Activated CD8-positive, alpha-beta memory T cell treated with anti-CD3 and anti-CD28 coated beads, Interleukin-2, amount 50 U/mL, for 1 hour (primary cell): Measurements from ENCODE around the gene EPN3.

Source experiments
- DNase-seq: peaks from one replicate; pipeline ENCODE4 v3.0.0-alpha.2; 2020; ENCODE audit errors: extremely low read depth

EPN3 gene

DNA sequence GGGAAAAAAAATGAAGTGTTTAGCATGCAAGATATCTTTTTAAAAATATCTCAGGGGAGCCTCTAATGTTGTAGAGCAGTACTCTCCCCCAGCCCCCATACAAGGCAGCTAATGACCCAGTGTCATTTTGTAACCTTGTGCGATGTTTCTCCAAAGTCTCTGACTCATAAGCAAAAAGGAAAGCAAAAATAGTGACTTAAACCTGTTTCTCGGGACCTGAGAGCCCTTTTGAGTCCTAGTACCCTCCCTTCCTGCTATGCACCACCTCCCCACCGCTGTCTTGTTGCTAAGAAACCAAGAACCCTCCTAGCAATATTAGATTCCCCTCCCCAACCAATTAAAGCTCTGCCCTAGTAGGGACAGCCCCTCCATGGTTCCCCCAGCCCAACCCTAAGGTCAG lies 21.5 kb upstream of the EPN3 start:
- DNase-seq, result no peak

DNA sequence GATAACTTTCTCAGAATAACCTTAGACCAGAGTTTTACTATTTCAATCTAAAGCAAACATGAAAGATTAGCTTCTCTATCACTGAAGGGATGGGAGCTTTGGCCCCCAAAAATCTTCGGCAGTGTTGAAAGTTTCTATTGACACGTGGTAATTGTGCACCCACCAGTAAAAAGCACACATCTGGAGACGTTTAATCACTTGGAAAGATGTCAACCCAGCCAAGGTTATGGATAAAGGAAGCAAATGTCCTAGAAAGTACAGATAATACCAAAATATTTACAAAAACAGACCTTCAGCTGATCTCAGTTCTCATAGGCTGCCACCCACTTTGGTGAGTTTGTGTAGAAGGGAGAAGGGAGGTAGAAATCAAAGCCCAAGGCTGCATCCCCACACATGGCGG lies 19.0 kb upstream of the EPN3 start:
- DNase-seq, result no peak

DNA sequence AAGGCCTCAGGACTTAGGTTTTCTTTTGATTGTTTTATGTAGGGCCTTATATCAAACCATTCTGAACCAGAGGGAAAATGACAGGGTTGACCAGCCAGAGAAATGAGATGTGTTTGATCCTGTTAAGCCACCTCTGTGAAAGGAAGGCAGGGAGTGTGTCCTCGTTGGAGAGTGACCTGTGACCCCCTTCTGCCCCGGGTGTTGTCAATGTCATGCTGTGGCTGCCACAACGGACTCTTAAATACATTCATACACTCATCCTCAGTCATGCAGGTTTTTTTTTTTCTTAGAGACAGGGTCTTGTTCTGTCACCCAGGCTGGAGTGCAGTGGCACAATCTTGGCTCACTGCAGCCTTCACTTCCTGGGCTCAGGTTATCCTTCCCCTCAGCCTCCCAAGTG lies 18.1 kb upstream of the EPN3 start:
- no peak for DNase-seq

DNA sequence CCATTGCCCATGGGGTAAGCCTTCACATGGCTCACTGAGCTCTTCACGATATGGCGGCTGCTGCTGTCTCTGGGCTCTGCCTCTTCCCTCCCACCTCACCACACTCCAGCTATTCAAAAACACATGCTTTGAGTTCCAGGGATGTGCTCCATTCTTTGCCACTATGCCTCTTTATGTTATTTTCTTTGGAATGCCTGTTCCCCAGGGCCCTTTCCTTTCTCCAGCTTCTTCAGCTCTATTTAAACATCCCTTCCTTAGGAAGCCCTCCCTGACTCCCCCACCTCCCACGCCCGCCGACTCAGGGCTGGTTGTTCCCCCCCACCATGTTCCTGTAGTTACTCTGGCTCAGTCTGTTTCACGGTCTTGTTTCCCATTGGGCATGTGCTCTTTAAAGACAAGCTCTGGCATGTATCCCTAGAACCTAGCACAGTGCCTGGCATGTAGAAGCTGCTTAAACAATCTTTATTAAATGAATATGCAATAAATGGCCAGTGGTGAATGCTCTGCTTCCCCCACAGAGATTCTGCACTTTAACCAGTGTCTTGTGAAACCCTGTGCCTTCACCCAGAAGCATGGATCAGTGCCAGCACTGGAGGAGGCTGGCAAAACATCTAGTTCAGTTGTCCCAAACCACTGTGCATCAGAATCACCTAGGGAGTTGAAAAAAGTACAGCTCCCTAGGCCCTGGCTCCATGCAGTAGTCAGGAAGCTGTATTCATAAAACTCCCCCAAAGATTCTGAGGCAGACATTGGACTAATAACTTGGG lies 17.4 kb upstream of the EPN3 start:
- no peak for DNase-seq

DNA sequence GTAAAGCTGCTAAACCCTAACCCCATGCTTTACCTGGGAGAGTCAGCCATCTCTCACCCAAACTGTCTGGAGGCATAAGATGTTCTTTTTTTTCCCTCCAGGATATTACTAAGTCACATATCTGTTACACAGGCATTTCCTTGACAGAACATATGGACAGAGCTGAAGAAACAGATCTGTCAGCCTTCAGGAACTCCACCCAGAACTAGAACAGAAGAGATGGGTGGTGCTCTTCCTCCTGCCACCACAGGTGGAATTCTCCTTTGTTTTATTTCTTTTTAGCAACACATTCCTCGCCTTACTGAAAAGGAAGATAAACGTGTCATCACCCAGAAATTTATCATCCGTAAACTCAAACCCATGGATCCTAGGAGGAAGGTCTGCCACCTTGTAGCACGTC lies 15.5 kb upstream of the EPN3 start:
- no peak for DNase-seq

DNA sequence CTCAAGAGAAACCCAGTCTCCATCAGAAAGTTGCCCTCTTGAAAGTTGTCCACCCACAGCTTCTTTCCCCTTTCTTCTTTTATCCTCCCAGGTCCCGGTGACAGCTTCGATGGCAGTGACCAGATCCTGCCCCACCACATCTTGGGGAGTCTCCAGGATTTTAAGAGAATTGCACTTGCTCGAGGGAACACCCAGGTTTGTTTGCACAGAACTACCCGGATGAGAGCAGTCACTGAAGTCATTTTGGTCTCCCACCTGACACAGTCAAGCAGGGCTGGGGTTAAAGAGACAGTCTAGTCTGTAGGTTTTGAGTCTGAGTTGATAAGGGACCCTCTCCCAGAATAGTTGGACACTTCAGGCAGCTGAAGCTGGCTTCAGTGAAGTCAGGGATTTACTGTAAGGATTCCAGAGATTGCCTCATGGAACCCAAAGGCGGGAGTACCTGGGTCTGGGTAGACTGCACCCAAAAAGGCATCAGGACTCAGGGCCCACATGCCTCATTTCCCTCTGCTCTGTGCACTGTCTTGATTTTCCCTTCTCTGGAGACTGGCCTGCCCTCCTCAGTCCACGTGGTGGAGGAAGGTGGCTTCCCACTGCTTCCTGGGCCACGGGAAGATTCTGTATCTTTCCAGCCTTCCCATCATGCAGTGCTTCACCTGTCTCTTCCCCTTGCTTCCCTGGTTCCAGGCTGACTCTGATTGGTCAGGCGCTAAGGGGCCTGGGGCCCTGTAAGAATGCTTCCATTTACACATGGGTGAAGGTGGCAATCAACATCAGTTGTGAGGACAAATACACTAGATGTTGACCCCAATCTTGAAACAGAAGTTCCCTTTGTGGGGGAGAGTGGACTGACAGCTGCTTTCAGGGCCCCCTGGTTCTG lies 14.8 kb upstream of the EPN3 start:
- DNase-seq, result no peak

DNA sequence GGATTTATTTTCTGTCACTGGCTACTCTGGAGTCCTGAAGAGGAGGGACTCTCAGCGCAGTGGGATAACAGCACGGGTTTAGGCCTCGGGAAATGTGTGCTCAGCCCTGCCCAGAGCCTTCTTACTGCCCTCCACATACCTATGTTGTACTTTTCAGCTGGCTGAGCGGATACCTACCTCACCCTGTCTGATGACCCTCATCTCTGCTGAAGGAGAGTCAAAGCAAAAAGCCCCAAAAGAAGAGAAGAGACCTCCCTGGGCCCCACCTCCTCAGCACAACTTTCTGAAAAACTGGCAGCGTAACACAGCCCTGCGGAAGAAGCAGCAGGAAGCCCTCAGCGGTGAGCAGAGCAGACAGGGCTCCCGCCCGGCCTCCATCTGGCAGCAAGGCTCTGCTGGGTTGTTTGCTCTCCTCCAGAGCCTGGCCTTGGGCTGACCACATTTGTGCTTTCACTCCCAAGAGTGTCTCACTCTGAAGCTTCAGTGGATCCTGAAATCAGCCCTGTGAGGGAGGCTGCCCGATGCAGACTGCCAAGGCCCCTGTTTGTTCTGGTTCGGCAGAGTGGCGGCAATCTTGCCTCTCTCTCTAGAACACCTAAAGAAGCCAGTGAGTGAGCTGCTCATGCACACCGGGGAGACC lies 14.0 kb upstream of the EPN3 start:
- no peak for DNase-seq

DNA sequence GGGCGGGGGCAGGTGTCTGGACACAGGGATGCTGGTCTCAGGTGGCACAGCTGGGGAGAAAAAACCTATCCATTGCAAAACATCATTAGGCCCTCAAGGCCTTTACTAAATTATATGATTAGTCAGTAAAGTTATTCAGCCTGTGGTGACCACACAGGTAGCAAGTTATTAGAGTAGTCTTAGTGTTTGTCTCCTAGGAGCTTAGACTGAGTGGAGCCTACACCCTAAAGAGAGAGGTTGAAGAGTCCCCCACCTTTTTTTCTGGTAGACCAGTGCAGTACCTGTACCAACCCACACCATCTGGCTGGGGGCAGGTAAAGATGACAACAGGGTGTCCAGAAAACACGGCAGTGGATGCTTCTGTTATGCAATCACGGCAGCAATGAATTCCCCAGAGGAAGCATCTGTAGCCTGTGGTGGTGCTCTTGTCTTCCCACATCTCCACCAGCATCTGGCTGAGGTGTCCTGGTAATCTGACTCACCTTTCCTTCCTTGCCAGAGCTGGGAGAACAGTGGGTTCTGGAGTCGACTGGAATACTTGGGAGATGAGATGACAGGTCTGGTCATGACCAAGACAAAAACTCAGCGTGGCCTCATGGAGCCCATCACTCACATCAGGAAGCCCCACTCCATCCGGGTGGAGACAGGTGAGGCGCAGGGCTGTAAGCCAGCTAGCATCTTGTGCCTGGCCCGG lies 13.2 kb upstream of the EPN3 start:
- no peak for DNase-seq

DNA sequence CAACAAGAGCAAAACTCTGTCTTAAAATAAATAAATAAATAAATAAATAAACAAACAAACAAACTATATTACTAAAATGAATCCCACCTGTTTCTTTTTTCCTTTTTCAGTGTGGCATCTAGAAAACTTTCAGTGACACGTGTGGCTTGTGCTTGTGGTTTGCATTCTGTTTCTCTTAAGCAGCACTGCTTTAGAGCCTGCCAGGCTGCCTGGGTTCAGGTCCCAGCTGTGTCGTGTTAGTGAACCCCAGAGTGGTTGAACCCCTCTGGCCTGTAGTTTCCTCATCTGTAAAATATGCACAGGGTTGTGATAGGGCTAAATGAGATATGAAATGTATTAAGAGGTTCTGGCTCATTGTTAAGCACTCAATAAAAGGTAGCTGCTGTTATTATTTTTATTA lies 12.1 kb upstream of the EPN3 start:
- no peak for DNase-seq

DNA sequence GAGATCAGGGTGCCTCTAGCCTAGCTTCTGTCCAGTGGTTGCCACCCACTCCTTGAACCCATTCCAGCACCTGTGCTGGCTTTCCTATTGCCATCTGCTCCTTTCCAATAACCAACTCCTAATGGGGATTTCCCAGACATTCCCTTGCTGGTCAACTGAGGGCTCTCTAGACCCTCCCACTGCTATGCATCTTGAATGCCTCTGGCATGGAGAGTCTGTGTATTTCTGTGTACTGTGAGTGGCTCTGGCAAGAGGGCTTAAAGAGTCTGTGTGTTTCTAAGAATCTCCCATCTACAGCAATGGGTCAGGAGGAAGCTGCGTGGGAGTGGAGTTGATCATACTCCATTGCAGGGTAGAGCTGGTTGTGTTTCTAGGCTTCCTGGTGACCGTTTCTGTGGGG lies 11.0 kb upstream of the EPN3 start:
- no peak for DNase-seq

DNA sequence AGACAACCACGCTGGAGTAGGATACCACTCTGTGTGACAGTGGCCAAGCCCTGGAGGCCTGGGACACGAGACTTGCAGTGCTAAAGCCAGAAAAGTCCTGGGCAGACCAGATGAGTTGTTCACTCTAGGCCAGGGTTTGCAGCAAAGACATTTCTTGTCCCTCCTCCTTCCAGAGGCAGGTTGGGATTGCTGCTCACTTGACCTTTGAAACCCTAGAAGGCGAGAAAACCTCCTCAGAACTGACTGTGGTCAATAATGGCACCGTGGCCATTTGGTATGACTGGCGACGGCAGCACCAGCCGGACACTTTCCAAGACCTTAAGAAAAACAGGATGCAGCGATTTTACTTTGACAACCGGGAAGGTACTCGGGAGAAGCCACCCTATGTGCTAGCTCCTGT lies 9.8 kb upstream of the EPN3 start:
- no peak for DNase-seq

DNA sequence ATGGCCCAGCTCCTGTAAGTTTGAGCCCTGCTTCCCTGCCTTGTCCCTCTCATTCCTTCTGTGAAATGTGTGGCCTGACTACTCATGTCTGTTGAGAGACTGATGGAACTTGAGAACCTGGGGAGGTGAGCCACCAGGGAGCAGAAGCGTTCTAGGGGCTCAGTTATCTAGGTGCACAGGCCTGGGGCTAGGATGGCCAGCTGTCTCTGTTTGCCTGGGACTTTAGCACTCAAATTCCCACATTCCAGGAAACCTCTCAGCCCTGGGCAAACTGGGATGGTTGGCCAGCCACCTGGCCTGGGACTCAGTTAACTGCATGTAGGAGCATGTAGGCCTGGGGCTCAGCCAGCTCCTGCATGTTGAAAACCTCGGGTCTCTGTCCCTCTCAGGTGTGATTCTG lies 9.3 kb upstream of the EPN3 start:
- no peak for DNase-seq

DNA sequence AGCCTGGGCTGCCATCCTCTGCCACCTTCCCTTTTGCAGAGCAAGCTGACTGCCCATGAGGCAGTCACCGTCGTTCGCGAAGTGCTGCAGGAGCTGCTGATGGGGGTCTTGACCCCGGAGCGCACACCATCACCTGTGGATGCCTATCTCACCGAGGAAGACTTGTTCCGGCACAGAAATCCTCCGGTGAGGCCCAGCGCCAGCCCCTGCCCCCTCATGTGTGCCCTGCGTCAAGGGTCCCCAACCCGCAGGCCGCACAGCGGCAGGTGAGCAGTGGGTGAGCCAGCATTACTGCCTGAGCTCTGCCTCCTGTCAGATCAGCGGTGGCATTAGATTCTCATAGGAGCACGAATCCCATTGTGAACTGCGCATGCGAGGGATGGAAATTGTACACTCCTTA lies 7.7 kb upstream of the EPN3 start:
- no peak for DNase-seq

DNA sequence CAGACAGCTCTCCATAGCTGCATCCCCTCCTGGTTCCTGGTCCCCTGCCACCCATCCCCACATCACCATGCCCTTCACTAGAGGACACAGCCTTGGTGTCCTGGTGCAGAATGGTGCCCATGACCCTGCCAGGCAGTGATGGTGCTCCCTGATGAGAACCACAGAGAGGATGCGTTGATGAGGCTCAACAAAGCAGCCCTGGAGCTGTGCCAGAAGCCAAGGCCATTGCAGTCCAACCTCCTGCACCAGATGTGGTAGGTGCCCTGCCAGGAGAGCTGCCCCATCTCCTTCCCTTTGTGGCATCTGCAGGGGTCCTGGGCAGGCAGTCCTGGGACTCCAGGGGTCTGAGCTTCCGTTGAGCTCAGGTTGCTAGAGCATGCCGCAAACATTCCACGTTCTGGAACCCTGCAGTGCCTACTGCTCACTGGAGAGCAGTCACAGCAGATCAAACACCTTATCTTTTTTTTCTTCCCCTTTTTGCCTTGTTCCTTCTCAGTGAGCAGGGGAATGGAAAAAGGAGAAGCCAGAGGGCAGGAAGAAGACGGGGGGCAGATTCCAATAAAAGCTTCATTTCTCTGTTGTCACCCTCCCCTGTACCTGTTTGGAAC lies 5.3 kb upstream of the EPN3 start:
- DNase-seq, result no peak

DNA sequence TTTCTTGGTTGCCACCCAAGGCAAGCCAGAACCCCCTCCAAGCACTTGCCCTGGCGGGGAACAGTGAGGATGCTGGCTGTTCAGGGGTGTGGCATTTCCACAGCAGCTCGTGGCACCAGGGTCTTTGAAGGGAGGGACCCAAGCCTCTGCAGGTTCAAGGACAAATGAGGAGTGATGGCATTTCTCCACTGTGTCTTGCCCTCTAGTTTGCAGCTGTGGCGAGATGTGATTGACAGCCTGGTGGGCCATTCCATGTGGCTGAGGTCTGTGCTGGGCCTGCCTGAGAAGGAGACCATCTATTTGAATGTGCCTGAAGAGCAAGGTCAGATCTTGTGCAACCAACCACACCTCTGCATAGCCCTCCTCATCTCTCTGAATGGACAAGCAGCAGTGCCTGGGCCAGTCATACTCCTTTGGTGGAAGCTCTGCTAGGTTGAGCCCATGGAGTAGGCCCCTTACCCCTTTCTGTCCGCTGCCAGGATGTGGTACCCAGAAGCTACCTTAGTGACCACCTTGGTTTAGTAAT lies 4.5 kb upstream of the EPN3 start:
- DNase-seq, result no peak

DNA sequence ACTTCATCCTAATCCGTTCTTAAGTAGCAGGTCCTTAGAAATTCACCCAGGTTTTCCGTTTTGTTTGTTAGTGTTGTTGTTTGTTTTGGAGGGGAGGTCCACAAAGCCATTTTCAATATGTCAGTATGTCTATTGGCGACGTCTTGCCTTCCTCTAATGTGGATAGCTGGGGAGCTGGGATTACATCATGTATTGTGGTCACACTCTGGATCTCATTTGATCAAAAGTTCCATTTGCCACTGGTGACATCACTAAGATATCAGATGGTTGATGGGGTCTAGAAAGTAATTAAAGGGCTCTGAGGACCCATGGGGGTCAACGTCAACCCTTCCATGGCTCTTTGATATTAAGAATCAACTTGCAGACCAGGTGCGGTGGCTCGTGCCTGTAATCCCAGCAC lies 2.7 kb upstream of the EPN3 start:
- no peak for DNase-seq

DNA sequence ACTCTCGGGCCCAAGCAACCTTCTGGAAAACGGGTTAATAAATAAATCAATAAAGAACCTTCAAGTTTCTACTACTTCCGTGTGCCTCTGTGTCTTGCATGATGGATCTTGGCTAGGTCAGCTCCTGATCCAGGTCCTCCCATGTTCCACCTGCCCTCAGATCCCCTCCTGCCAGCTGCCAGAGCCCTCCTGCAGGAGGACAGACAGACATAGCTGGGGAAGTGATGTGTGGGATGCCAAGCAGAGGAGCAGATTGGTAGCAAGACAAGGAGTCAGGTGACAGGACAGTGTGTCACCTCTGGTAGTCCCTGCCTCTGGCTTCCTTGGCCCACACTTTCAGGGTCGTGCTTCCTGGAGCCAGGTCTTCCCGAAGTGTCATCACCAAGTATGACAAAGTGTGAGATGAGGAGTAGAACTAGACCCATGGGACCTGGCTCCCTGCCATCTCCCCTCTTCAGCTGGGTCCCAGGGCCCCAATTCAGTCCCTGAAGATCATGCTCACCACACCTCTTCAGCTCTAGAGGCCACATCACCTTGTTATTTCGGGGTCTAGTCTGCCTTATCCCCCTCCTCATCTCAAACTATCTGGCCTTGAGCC lies 1.0 kb upstream of the EPN3 start:
- no peak for DNase-seq

DNA sequence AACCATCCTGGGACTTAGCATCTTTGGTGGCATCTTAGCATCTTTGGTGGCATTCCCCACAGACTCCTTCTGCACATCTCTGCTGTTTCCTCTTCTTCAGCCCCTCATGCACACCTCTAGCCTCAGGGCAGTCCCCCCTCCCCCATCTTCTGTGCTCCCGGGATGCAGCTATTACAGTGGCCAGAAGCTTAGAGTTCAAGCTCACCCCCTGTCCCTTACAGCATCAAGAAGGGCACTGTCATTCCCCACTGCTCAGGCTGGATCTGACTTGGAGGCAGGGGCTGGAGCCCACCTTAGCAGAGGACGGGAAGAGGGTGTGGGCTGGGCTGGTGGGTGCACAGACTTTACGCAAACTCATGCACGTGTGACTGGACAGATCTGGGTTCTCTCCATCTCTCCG lies 650 bp downstream of the EPN3 start:
- DNase-seq, result no peak

DNA sequence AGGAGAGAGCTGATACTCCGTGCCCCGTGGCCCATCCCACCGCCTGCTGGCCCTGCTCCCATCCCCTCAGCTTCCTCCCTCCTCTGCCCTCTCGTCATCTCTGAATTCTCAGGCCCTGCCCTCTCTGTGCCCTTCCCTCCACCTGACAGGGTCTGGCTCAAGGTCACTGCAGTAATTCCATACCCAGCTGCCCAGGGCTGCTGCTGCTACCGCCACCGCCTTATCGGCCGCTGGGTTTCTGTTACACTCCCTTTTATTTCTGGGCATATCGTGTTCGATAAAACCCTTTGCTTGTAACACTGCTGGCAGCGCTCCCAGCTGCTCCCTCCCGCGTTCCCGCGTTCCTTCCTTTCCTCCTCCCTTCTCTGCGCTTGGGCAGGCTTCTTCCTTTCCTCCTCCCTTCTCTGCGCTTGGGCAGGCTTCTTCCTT lies 1.2 kb downstream of the EPN3 start:
- no peak for DNase-seq

DNA sequence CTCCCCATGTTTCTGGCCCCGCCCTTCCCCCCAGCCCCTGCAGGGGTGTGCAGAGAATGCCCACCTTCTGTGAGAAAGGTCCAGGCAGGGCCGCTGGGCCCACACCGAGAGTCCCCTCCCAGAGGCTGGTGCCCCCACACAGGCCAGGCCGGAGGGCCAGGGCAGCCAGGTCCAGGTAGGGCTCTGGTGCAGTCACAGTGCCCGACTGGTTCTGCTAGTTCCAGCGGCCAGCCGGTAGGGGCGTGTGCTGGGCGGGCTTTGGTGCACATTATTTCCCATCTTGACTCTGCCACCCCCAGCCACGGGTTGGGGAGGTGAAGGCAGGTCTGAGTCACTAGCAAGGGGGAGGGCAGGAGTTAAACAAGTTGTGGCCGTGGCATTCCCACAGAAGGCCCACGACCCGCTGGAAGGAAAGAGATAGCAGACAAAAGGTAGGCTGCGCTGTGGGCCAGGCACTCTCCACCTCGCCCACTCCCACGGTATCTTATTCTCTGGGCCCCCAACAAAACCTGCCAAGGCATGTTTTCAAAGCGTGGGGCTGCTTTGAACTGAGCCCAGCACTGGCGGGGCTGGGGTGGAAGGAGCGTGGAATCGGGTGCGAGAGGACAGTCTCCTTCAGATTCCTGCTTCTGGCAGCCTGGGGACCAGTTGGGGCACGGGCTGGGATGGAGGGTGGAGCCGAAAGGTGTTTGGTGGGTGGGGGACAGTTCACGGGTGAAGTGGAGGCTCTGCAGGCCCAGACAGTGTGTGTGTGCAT lies 1.9 kb downstream of the EPN3 start:
- DNase-seq, result no peak

DNA sequence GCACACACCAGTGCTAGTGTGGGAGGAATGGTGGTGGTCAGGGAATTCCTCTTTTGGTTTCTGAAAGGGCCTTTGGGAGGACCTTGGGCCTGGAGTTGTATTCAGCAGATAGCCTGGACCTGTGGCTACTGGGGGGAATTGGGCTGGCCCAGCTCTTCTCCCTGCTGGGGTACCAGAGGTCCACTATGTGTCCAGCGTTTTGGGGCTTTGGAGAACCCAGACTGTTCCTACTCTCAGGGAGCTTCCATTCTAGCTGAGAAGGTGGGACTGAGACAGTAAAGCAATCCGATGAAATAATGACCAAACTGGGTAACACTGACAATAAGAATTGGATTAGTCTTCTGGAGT lies 2.4 kb downstream of the EPN3 start:
- no peak for DNase-seq
